Activated CD4-positive, alpha-beta T cell treated with anti-CD3 and anti-CD28 coated beads, Interleukin-10, Interleukin-2, amounts not matched to agents 100 ng/mL and 50 ng/mL, durations not matched to agents 16 hours and 8 hours (primary cell): ENCODE measurements around the gene DRD2.

Experiments used
- DNase-seq: peaks from one replicate; pipeline ENCODE4 v3.0.0-alpha.2; 2020

The DRD2 gene

GRCh38 chr11:113397212-113397611 is 78.0 kb downstream of the DRD2 start:
- no peak for DNase-seq

- DNase-seq = no peak
Measured at GRCh38 chr11:113396690-113397089, 78.5 kb downstream of the DRD2 start.

GRCh38 chr11:113395782-113396336 is 79.3 kb downstream of the DRD2 start:
- no peak for DNase-seq

GRCh38 chr11:113394919-113395318 is 80.3 kb downstream of the DRD2 start:
- no peak for DNase-seq

- no peak for DNase-seq
Measured at GRCh38 chr11:113393501-113393985, 81.7 kb downstream of the DRD2 start.

GRCh38 chr11:113392236-113392921 is 82.8 kb downstream of the DRD2 start:
- DNase-seq = no peak

- DNase-seq = no peak
Measured at GRCh38 chr11:113389272-113389671, 85.9 kb downstream of the DRD2 start.

- no peak for DNase-seq
Measured at GRCh38 chr11:113387605-113388211, 87.5 kb downstream of the DRD2 start, which contains the start of gene ANKK1. Gene ANKK1, plus strand, starts transcription at chr11:113387779. Its CDS starts 106 bp downstream, at chr11:113387885.

GRCh38 chr11:113386866-113387265 is 88.3 kb downstream of the DRD2 start:
- DNase-seq = no peak

- DNase-seq = no peak
Measured at GRCh38 chr11:113385749-113386148, 89.4 kb downstream of the DRD2 start.

GRCh38 chr11:113384551-113384950 is 90.6 kb downstream of the DRD2 start:
- no peak for DNase-seq

- DNase-seq = no peak
Measured at GRCh38 chr11:113382121-113382520, 93.1 kb downstream of the DRD2 start.

GRCh38 chr11:113378692-113379091 is 96.5 kb downstream of the DRD2 start:
- no peak for DNase-seq

GRCh38 chr11:113377681-113378412 is 97.4 kb downstream of the DRD2 start:
- DNase-seq = no peak

GRCh38 chr11:113376156-113376555 is 99.0 kb downstream of the DRD2 start:
- DNase-seq = no peak

- no peak for DNase-seq
Measured at GRCh38 chr11:113375402-113375801, 99.8 kb downstream of the DRD2 start.

GRCh38 chr11:113373981-113374560 is 101.1 kb downstream of the DRD2 start:
- no peak for DNase-seq

- no peak for DNase-seq
Measured at GRCh38 chr11:113373306-113373705, 101.9 kb downstream of the DRD2 start.

GRCh38 chr11:113372309-113372708 is 102.9 kb downstream of the DRD2 start:
- no peak for DNase-seq

GRCh38 chr11:113370634-113371033 is 104.6 kb downstream of the DRD2 start:
- DNase-seq = no peak

GRCh38 chr11:113369411-113369810 is 105.8 kb downstream of the DRD2 start:
- no peak for DNase-seq

- DNase-seq = no peak
Measured at GRCh38 chr11:113365895-113366294, 109.3 kb downstream of the DRD2 start.

- DNase-seq = no peak
Measured at GRCh38 chr11:113363996-113364641, 111.1 kb downstream of the DRD2 start.
